Stimulated activated naive B cell treated with anti-CD40 and anti-IgM and Interleukin-4, amounts not matched to agents 10 μg/mL and 1 μg/mL and 100 μg/mL, for 72 hours (primary cell): ENCODE measurements around the gene TNIK.

Experiments
- ATAC-seq, 2 donors: fragments of 150-1000 bp; cut with Tn5 transposase; replicated peaks; 2 replicates each; pipeline ENCODE4 v1.10.0; 2021; ENCODE audit warnings: moderate library complexity in 1 of 2
- DNase-seq: peaks from one replicate; pipeline ENCODE4 v3.0.0; 2021
- H3K27ac Mint-ChIP-seq: one replicate; pipeline ENCODE4 v1.8.0; 2022; ENCODE audit warnings: mild to moderate bottlenecking, mixed read lengths
- H3K27me3 Mint-ChIP-seq, 2 donors: one replicate each; pipeline ENCODE4 v1.8.0; 2022; ENCODE audit warnings: mixed read lengths in 2 of 2
- H3K36me3 Mint-ChIP-seq, 2 donors: one replicate each; pipeline ENCODE4 v1.8.0; 2022; ENCODE audit warnings: mixed read lengths in 2 of 2, mild to moderate bottlenecking in 1 of 2
- H3K4me1 Mint-ChIP-seq, 2 donors: one replicate each; pipeline ENCODE4 v1.8.0; 2022; ENCODE audit warnings: mixed read lengths in 2 of 2, mild to moderate bottlenecking in 1 of 2
- H3K4me3 Mint-ChIP-seq, 2 donors: one replicate each; pipeline ENCODE4 v1.8.0; 2022; ENCODE audit warnings: mild to moderate bottlenecking in 2 of 2, mixed read lengths in 2 of 2, moderate library complexity in 1 of 2
- H3K9me3 Mint-ChIP-seq, 2 donors: one replicate each; pipeline ENCODE4 v1.8.0; 2022; ENCODE audit warnings: mixed read lengths in 2 of 2, mild to moderate bottlenecking in 1 of 2

The TNIK gene

DNA sequence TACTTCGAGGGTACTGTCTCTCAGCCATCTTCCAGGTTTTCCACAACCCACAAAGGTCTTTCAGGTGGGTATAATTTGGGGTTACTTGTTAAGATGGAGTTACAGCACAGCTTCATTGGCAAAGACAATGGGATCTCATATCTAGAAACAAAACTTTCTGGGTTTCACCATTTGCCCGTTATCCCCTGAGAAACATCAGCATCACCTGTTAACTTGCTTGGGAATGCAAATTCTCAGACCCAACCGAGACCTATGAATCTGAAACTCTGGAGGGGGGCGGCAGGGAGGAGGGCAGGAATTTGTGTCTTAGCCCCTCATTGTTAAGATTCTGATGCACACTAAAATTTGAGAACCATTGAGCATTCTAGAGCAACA is 176.4 kb downstream of the TNIK start:
- no peak for DNase-seq
- Mint-ChIP-seq H3K4me1 (peaks cover 0 to 2% of the 10 kb centered on the region in 2 donors), H3K36me3 (no peaks in the 10 kb centered on the region), H3K27ac (no peak overlapping the region), H3K4me3 (no peak overlapping the region), H3K27me3 (peaks cover 0 to 4% of the 10 kb centered on the region in 2 donors), H3K9me3 (no peaks in the 10 kb centered on the region)
- no peak for ATAC-seq

DNA sequence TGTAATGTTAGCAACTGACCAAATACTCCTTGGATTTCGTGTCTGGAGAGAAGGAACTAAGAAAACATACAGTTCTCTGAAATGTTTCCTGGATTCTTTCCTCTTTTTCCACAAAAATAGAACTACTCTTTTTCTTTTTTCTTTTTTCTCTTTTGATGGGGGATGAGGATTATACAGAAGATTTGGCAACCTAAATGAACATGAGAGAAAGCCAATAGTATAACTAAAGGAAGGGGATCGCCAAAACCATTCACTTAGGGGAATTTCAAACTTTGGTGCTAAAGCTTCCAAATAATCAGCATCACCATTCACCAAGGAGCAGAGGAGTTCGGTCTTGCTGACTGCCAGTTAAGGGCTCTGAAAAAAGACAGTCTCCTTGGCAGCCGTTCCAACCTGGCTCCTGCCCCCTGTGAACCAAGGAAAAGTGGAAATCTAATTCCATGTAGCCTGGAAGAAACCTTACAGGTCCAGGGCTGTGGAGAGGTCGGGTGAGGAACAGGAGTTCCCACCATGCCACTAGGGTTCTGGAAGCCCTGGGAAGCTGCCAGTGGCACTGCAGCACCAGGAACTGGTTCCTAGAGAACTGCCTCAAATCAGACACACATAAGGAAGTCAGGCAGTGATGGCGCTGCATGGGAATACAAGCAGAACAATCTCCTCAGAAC is 176.9 kb downstream of the TNIK start:
- Mint-ChIP-seq H3K4me1 (peaks cover 0 to 2% of the 10 kb centered on the region in 2 donors), H3K27ac (no peak overlapping the region), H3K27me3 (peaks cover 0 to 4% of the 10 kb centered on the region in 2 donors), H3K9me3 (no peaks in the 10 kb centered on the region), H3K4me3 (no peak overlapping the region), H3K36me3 (no peaks in the 10 kb centered on the region)
- no peak for DNase-seq
- ATAC-seq: no peak

DNA sequence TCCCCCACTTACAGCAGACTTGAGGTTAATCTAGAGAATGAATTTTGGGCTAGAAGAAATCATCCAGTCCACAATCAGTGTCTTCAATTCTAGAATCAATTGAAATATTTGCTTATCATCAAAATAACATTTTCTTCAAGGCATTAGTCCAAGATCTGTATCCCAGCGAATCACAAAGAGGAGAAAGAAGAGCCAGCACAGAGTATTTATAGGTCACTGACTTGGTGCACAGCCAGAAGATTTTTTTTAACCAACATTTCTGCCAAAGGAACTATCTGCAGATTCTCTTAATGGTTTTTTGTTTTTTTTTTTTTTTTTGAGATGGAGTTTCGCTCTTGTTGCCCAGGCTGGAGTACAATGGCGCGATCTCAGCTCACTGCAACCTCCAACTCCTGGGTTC is 178.2 kb downstream of the TNIK start:
- H3K27ac Mint-ChIP-seq: no peak overlapping the region
- H3K27me3 Mint-ChIP-seq: peaks cover 0 to 4% of the 10 kb centered on the region in 2 donors
- H3K36me3 Mint-ChIP-seq: no peaks in the 10 kb centered on the region
- no peak overlapping the region for H3K4me3 Mint-ChIP-seq
- no peaks in the 10 kb centered on the region for H3K9me3 Mint-ChIP-seq
- no peak for ATAC-seq
- H3K4me1 Mint-ChIP-seq: peaks cover 0 to 2% of the 10 kb centered on the region in 2 donors
- no peak for DNase-seq

DNA sequence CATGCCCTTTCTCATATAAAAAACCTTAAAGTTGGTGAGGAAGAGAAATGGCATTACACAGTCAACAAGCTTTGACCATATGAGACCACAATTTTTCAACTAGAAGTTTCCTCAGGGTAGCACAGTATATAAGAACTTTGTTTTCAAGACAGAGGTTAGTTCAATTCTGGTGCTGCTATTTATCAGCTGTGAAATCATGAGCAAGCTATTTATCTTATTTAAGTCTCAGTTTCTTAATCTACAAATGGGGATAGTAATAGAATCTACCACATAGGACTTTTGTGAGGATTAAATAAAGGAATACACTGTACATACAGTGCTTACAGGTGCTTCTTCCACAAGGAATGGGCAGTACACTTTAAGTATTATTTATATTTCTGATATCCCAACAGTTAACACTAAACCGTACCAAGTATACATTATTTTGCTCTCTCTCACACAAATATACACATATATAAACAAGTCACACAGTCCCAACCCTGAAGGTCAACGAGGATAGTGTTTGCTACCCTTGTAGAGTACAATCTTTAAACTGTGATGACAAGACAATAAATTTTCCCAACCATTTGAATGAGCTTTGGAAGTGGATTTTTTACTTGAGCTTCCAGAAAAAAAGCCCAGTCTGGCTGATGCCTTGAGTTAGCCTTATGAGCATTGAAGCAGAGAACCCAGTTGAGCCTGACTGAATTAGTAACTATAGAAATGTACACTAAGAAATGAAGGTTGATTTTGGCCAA is 178.8 kb downstream of the TNIK start:
- no peaks in the 10 kb centered on the region for H3K36me3 Mint-ChIP-seq
- H3K27ac Mint-ChIP-seq: no peak overlapping the region
- no peaks in the 10 kb centered on the region for H3K9me3 Mint-ChIP-seq
- ATAC-seq (no peak), DNase-seq (no peak)
- peaks cover 0 to 4% of the 10 kb centered on the region in 2 donors for H3K27me3 Mint-ChIP-seq
- no peak overlapping the region for H3K4me3 Mint-ChIP-seq
- peaks cover 0 to 2% of the 10 kb centered on the region in 2 donors for H3K4me1 Mint-ChIP-seq

DNA sequence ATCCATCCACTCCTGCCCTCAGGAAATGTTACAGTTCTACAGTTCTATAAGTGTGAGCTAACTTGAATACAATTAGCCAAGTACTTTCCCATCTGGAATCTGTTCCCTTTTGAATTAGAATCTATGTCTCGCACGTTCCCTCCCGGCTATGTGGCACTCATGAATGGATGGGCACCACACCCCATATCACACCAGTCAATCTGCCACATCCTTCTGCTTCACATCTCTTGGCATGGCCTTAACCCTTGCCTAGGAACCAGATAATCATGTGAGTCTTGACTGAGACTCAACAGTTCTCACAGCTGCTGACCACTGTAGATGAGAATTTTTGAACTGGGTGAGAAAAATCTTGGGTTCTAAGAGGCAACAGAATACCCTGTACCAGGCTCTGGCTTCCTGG is 180.2 kb downstream of the TNIK start:
- no peaks in the 10 kb centered on the region for H3K4me1 Mint-ChIP-seq
- no peak for DNase-seq
- H3K9me3 Mint-ChIP-seq: peaks cover 3 to 7% of the 10 kb centered on the region in 2 donors
- peaks cover 3% of the 10 kb centered on the region in 2 donors for H3K36me3 Mint-ChIP-seq
- ATAC-seq: no peak
- H3K27ac Mint-ChIP-seq: no peak overlapping the region
- no peak overlapping the region for H3K4me3 Mint-ChIP-seq
- peaks cover 0 to 4% of the 10 kb centered on the region in 2 donors for H3K27me3 Mint-ChIP-seq

DNA sequence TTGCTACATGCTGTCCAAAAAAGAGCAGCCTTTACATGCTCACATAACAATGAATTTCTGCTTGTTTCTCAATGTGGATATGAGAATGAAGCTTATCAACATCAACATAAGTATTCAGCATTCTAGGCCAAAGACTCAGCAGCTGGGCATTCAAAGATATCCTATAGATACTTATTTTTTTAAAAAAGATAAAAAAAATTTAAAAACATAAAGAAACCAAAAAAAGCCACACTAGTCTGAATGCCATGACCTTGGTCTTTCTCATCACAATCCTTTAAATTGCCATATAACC is 182.0 kb downstream of the TNIK start:
- DNase-seq (no peak), ATAC-seq (no peak)
- Mint-ChIP-seq H3K4me1 (no peaks in the 10 kb centered on the region), H3K4me3 (no peak overlapping the region), H3K27me3 (peaks cover 0 to 4% of the 10 kb centered on the region in 2 donors), H3K9me3 (peaks cover 4 to 8% of the 10 kb centered on the region in 2 donors), H3K36me3 (peaks cover 3 to 4% of the 10 kb centered on the region in 2 donors), H3K27ac (no peak overlapping the region)

DNA sequence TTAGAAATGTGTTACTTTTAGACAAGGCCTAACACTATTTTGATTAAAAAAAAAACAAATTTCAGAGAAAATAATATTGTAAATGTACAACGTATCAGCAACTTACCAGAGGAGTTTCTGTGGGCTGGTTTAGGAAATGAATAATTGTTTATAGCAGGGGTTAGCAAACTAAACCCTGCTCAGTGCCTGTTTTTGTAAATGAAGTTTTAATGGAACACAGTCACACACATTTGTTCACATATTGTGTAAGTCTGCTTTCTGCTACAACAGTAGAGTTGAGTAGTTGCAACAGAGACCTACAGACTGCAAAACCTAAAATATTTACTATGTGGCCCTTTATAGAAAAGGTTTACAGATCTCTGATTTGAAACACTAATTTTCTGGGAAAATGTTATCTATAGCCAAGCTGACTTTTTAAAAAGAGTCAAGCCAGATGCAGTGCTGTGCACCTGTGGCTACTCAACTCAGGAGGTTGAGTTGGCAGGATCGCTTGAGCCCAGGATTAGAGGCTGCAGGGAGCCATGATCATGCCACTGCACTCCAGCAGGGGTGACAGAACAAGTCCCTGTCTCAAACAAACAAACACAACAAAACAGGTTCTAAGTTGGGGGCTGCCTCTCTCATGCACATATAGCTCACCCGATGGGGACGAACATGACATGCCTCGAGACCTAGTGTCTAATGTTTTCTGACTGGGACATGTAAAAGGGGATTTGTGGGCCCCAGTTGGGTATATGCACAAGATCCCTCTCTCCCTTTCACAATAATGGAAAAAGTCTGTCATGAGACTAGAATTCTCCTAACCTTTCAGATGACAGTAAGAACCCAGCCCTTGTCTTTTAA is 182.5 kb downstream of the TNIK start:
- Mint-ChIP-seq H3K4me3 (no peak overlapping the region), H3K36me3 (peaks cover 3 to 4% of the 10 kb centered on the region in 2 donors), H3K27me3 (peaks cover 0 to 4% of the 10 kb centered on the region in 2 donors), H3K27ac (no peak overlapping the region), H3K4me1 (no peaks in the 10 kb centered on the region), H3K9me3 (peaks cover 4 to 8% of the 10 kb centered on the region in 2 donors)
- DNase-seq: no peak
- no peak for ATAC-seq

DNA sequence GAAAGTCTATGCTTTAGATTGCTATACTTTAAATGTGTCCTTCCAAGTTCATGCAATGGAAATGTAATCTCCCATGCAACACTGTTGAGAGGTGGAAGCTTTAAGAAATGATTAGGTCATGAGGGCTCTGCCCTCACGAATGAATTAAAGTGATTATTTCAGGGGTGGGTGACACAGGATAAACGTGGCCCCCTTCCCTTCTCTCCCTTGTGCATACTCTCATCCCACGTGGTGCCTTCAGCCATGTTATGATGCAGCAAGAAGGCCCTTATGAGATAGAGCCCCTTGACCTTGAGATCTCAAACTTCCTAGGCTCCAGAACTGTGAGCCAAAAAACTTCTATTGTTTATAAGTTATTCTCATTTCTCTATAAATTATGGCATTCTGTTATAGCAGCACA is 183.3 kb downstream of the TNIK start:
- Mint-ChIP-seq H3K27me3 (peaks cover 0 to 2% of the 10 kb centered on the region in 2 donors), H3K9me3 (peaks cover 7 to 8% of the 10 kb centered on the region in 2 donors), H3K27ac (no peak overlapping the region), H3K4me3 (no peak overlapping the region), H3K36me3 (peaks cover 4% of the 10 kb centered on the region in 2 donors), H3K4me1 (no peaks in the 10 kb centered on the region)
- DNase-seq: no peak
- no peak for ATAC-seq

DNA sequence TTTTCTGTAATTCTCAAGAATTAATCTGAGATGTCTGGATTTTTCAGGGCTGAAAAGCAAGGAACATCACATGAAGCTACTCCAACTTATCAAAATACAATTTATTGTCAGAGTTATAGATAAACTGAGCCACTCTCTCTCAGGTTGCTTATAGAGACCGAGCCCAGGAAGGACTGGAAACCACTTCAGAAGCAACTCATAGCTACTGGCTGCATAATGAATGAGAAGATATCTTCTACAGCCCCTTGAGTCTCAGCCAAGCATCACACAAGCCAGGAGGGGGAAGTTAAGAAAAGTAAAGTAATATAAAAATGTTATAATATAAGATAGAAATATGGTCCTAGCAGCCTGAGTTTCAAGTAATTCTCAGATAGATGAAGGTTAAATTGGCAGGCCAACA is 186.0 kb downstream of the TNIK start:
- no peak overlapping the region for H3K4me3 Mint-ChIP-seq
- H3K27ac Mint-ChIP-seq: no peak overlapping the region
- H3K36me3 Mint-ChIP-seq: peaks cover 4% of the 10 kb centered on the region in 2 donors
- no peaks in the 10 kb centered on the region for H3K4me1 Mint-ChIP-seq
- no peaks in the 10 kb centered on the region for H3K27me3 Mint-ChIP-seq
- no peak for ATAC-seq
- peaks cover 7 to 8% of the 10 kb centered on the region in 2 donors for H3K9me3 Mint-ChIP-seq
- no peak for DNase-seq

DNA sequence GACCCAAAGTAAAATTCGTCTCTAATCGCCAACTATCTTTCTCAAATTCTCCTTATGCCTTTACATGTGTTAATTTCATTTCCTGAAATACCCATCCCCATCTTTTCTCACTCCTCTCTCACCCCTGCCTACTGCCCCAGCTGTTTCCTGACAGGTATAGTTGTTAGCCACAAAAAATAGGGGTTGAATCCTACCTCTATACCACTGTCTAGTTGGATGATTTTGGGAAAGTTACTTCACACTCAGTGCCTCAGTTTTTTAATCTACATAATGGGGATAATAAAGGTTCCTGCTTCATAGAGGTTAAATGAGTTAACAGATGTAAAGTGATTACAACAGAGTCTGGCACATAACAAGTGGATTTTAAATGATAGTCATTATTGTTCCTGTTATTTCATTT is 189.7 kb downstream of the TNIK start:
- Mint-ChIP-seq H3K27ac (no peak overlapping the region), H3K4me3 (no peak overlapping the region), H3K9me3 (peaks cover 5 to 7% of the 10 kb centered on the region in 2 donors), H3K36me3 (peaks cover 4% of the 10 kb centered on the region in 2 donors), H3K4me1 (no peaks in the 10 kb centered on the region), H3K27me3 (no peaks in the 10 kb centered on the region)
- no peak for ATAC-seq
- DNase-seq: no peak

DNA sequence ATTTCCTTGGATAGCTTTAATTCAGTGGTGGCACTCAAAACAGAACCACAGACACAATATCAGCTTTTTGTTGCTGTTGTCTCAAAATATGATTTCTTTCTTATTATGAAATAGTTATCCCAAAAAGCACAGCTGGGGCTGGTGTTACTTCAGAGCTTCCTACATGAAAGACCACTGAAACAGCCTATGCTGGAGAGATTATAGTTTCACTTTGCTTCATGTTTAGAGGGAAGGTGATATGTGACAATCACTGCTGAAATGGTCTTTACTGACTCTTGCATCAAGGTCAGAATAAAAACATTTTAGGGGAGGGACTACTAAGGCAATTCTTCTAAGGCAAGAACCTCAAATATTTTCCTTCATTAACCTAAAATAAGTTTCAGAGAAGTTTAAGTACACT is 190.7 kb downstream of the TNIK start:
- no peak for DNase-seq
- no peak for ATAC-seq
- Mint-ChIP-seq H3K9me3 (peaks cover 0 to 3% of the 10 kb centered on the region in 2 donors), H3K4me1 (no peaks in the 10 kb centered on the region), H3K4me3 (no peak overlapping the region), H3K36me3 (peaks cover 0 to 1% of the 10 kb centered on the region in 2 donors), H3K27me3 (no peaks in the 10 kb centered on the region), H3K27ac (no peak overlapping the region)

DNA sequence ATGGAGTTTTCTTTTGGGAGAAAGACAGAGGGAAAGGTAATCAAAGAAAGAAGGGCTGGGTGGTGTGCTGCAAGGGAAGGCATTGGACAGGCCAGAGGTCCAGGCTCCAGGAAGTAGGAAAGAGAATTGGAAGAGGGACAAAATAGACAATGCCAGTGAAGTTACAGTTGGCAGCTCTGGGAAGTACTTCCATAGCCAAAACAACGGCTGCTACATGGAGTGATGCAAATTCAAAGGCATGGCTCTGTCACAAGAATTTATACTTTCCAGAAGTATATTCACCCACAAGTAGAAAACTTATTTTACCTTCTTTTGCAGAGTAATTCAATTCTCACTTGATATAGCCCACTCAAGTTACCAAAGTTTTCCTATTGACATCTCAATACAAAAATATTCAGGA is 191.5 kb downstream of the TNIK start:
- H3K27ac Mint-ChIP-seq: no peak overlapping the region
- DNase-seq (no peak), ATAC-seq (no peak)
- H3K4me1 Mint-ChIP-seq: no peaks in the 10 kb centered on the region
- peaks cover 0 to 3% of the 10 kb centered on the region in 2 donors for H3K9me3 Mint-ChIP-seq
- no peaks in the 10 kb centered on the region for H3K27me3 Mint-ChIP-seq
- H3K36me3 Mint-ChIP-seq: peaks cover 0 to 1% of the 10 kb centered on the region in 2 donors
- no peak overlapping the region for H3K4me3 Mint-ChIP-seq

DNA sequence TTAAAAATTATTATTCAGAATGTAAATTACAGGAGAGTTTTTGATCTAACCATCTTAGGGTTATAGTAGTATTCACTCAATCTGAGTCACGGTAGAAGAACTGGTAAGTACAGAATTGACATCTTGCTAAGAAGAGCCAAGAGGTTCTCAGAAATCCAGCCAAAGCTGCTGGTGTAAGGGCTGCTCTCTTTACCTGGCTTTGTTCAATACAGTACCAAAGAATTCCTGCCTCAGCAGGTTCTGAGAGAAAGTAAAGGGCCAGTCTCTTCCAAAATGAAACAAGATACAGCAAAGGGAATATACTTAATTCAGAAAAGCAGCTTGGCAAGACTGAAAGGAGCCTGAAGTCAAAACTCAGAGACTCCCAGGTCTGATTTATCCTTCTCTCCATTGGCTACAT is 193.1 kb downstream of the TNIK start:
- Mint-ChIP-seq H3K4me1 (peaks cover 0 to 2% of the 10 kb centered on the region in 2 donors), H3K36me3 (no peaks in the 10 kb centered on the region), H3K4me3 (no peak overlapping the region), H3K9me3 (no peaks in the 10 kb centered on the region), H3K27me3 (no peaks in the 10 kb centered on the region), H3K27ac (no peak overlapping the region)
- DNase-seq (no peak), ATAC-seq (no peak)

DNA sequence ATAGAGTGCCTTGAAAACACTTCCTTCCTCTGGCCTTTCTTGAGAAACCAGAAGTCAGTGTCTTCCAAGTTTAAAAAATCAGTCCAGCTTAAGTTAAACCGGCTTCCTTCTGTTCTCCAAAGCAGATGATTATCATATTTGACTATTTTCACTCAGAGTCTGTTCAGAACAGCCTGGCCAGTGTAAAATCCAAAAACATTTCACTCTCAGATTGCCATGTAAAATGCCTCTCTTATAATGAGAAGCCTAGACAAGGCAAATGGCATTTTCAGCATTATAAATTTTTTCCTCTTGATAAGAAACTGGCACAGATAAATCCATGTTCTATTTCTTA is 193.5 kb downstream of the TNIK start:
- DNase-seq: no peak
- Mint-ChIP-seq H3K27me3 (no peaks in the 10 kb centered on the region), H3K36me3 (no peaks in the 10 kb centered on the region), H3K27ac (no peak overlapping the region), H3K9me3 (no peaks in the 10 kb centered on the region), H3K4me3 (no peak overlapping the region), H3K4me1 (peaks cover 1 to 2% of the 10 kb centered on the region in 2 donors)
- ATAC-seq: no peak
